Loucy (cell line): ENCODE measurements around the gene C18orf32.

Experiments used
- H2AFZ ChIP-seq: fragments of 200-600 bp; sonication (generic); 2 replicates; pipeline ENCODE4 v1.6.0; 2016; ENCODE audit warnings: antibody characterized with exemption, mild to moderate bottlenecking, low read length, moderate library complexity
- H3F3A ChIP-seq: fragments of 200-600 bp; 2 replicates; pipeline ENCODE4 v1.6.0; 2016; ENCODE audit warnings: antibody characterized with exemption, low read depth, mild to moderate bottlenecking
- H3K27me3 ChIP-seq: fragments of 200-600 bp; sonication (generic); 2 replicates; pipeline ENCODE4 v1.6.1; 2014; ENCODE audit warnings: low read length, mild to moderate bottlenecking; ENCODE audit not compliant: insufficient read depth, poor library complexity, severe bottlenecking
- H3K36me3 ChIP-seq: fragments of 200-600 bp; sonication (generic); 2 replicates; pipeline ENCODE4 v1.6.1; 2016; ENCODE audit warnings: low read length; ENCODE audit not compliant: insufficient read depth
- H3K4me1 ChIP-seq: fragments of 200-600 bp; sonication (generic); 2 replicates; pipeline ENCODE4 v1.5.1; 2014; ENCODE audit warnings: low read length, mild to moderate bottlenecking; ENCODE audit not compliant: insufficient read depth, poor library complexity, severe bottlenecking
- H3K4me2 ChIP-seq: fragments of 200-600 bp; sonication (generic); 2 replicates; pipeline ENCODE4 v1.6.0; 2014; ENCODE audit warnings: antibody characterized with exemption, low read length, low read depth, mild to moderate bottlenecking; ENCODE audit not compliant: poor library complexity, severe bottlenecking
- H3K4me3 ChIP-seq: fragments of 200-600 bp; sonication (generic); 2 replicates; pipeline ENCODE4 v1.5.1; 2014; ENCODE audit warnings: low read length, mild to moderate bottlenecking, mixed read lengths; ENCODE audit not compliant: poor library complexity, severe bottlenecking
- H3K79me2 ChIP-seq: fragments of 200-600 bp; sonication (generic); 2 replicates; pipeline ENCODE4 v1.6.1; 2014; ENCODE audit warnings: low read length; ENCODE audit not compliant: insufficient read depth
- H3K9ac ChIP-seq: fragments of 200-600 bp; sonication (generic); 2 replicates; pipeline ENCODE4 v1.6.0; 2014; ENCODE audit warnings: mild to moderate bottlenecking, low read depth, low read length, moderate library complexity; ENCODE audit not compliant: poor library complexity, severe bottlenecking
- H3K9me2 ChIP-seq: fragments of 200-600 bp; sonication (generic); replicated peaks from 2 replicates; pipeline ENCODE4 v1.6.1; 2016; ENCODE audit warnings: low read depth, low read length, mixed read lengths
- H3K9me3 ChIP-seq: fragments of 200-600 bp; sonication (generic); 2 replicates; pipeline ENCODE4 v1.6.1; 2014; ENCODE audit warnings: mild to moderate bottlenecking, antibody characterized with exemption, low read length, low read depth; ENCODE audit not compliant: insufficient read depth
- H4K20me1 ChIP-seq: fragments of 200-600 bp; sonication (generic); 2 replicates; pipeline ENCODE4 v1.6.0; 2014; ENCODE audit warnings: antibody characterized with exemption, low read length, mild to moderate bottlenecking; ENCODE audit not compliant: insufficient read depth, poor library complexity, severe bottlenecking
- EZH2phosphoT487 ChIP-seq: fragments of 200-600 bp; IDR thresholded peaks from 2 replicates; pipeline ENCODE4 v1.6.1; 2018; ENCODE audit warnings: antibody characterized with exemption, mild to moderate bottlenecking, moderate library complexity, borderline replicate concordance
- TF ChIP-seq, protein P1 (sequence below): fragments of 200-600 bp; sonication (generic); conservative IDR thresholded peaks from 2 replicates; pipeline ENCODE4 v1.5.1; 2014; ENCODE audit warnings: mild to moderate bottlenecking, antibody characterized with exemption, low read length

Gene C18orf32

GRCh38 chr18:49495076-49495475 is 8.0 kb upstream of the C18orf32 start:
- no peak for TF ChIP-seq EZH2phosphoT487
- TF ChIP-seq, protein P1, sequence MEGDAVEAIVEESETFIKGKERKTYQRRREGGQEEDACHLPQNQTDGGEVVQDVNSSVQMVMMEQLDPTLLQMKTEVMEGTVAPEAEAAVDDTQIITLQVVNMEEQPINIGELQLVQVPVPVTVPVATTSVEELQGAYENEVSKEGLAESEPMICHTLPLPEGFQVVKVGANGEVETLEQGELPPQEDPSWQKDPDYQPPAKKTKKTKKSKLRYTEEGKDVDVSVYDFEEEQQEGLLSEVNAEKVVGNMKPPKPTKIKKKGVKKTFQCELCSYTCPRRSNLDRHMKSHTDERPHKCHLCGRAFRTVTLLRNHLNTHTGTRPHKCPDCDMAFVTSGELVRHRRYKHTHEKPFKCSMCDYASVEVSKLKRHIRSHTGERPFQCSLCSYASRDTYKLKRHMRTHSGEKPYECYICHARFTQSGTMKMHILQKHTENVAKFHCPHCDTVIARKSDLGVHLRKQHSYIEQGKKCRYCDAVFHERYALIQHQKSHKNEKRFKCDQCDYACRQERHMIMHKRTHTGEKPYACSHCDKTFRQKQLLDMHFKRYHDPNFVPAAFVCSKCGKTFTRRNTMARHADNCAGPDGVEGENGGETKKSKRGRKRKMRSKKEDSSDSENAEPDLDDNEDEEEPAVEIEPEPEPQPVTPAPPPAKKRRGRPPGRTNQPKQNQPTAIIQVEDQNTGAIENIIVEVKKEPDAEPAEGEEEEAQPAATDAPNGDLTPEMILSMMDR: no peak
- 0 out of 2 replicates have a peak overlapping the region, but pooled peaks have one; percentile 0 for H2AFZ ChIP-seq
- H3K79me2 ChIP-seq: peaks cover 22% of the 10 kb centered on the region
- no peak overlapping the region for H3K4me2 ChIP-seq
- peaks cover 2% of the 10 kb centered on the region for H3F3A ChIP-seq
- no peaks in the 10 kb centered on the region for H3K9me3 ChIP-seq
- H3K36me3 ChIP-seq: peaks cover 6% of the 10 kb centered on the region
- H3K4me3 ChIP-seq: no peak overlapping the region
- H3K4me1 ChIP-seq: peaks cover 17% of the 10 kb centered on the region
- H3K9ac ChIP-seq: no peak overlapping the region
- H4K20me1 ChIP-seq: peaks cover 22% of the 10 kb centered on the region
- peaks cover 8% of the 10 kb centered on the region for H3K27me3 ChIP-seq
- no peaks in the 10 kb centered on the region for H3K9me2 ChIP-seq

DNA sequence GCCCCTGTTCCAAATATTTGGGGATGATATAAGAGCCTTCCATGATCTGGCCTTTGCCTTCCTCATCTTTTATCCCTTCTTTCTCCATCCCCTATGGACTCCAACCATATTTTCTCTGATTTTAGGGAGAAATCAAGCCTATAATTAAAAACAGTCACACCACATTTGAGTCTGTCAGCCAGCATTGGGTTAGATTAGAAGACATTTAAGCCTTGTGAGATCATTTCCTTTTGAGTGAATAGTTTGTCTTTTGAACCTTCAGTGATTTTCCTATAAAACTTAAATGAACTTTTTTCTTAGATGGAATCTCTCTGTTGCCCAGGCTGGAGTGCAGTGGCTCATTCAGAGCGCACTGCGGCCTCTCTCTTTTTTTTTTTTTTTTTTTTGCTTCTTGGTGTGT is 7.6 kb upstream of the C18orf32 start:
- H3K9ac ChIP-seq: no peak overlapping the region
- H3K4me1 ChIP-seq: peaks cover 21% of the 10 kb centered on the region
- no peak for TF ChIP-seq EZH2phosphoT487
- TF ChIP-seq, protein P1: no peak
- 0 out of 2 replicates have a peak overlapping the region, but pooled peaks have one; percentile 9 for H2AFZ ChIP-seq
- H3K36me3 ChIP-seq: peaks cover 10% of the 10 kb centered on the region
- H3F3A ChIP-seq: peaks cover 6% of the 10 kb centered on the region
- H3K4me2 ChIP-seq: no peak overlapping the region
- peaks cover 26% of the 10 kb centered on the region for H4K20me1 ChIP-seq
- H3K27me3 ChIP-seq: peaks cover 8% of the 10 kb centered on the region
- H3K79me2 ChIP-seq: peaks cover 27% of the 10 kb centered on the region
- no peaks in the 10 kb centered on the region for H3K9me2 ChIP-seq
- no peaks in the 10 kb centered on the region for H3K9me3 ChIP-seq
- H3K4me3 ChIP-seq: no peak overlapping the region

GRCh38 chr18:49492694-49493033 is 5.6 kb upstream of the C18orf32 start:
- H3K27me3 ChIP-seq: peaks cover 8% of the 10 kb centered on the region
- peaks cover 26% of the 10 kb centered on the region for H3K4me1 ChIP-seq
- peak overlapping the region; percentile 12 for H3K4me2 ChIP-seq
- TF ChIP-seq, protein P1: no peak
- TF ChIP-seq EZH2phosphoT487: no peak
- H4K20me1 ChIP-seq: peaks cover 45% of the 10 kb centered on the region
- peak overlapping the region; percentile 39; the same call in 1 of the 2 replicates for H2AFZ ChIP-seq
- H3K9ac ChIP-seq: no peak overlapping the region
- no peaks in the 10 kb centered on the region for H3K9me3 ChIP-seq
- no peaks in the 10 kb centered on the region for H3K9me2 ChIP-seq
- H3F3A ChIP-seq: peaks cover 23% of the 10 kb centered on the region
- H3K79me2 ChIP-seq: peaks cover 40% of the 10 kb centered on the region
- peaks cover 29% of the 10 kb centered on the region for H3K36me3 ChIP-seq
- H3K4me3 ChIP-seq: no peak overlapping the region
